ENCODE results near the gene SMAD3.

- TF ChIP-seq POLR2A (IDR thresholded peaks at IDR 0.05; ENCODE audit: low read depth, low read length) (no peak), POLR2AphosphoS5 (IDR thresholded peaks at IDR 0.05; ENCODE audit: low read depth, low read length) (no peak), TAF1 (IDR thresholded peaks at IDR 0.05; ENCODE audit: borderline replicate concordance, low read depth, low read length) (no peak)
These were observed 91.0 kb downstream of the SMAD3 start for GRCh38 chr15:67156426-67156825.

All from GM12892 (cell line).